PC-9 (cell line): ENCODE results near the gene LMO7. TPM values are rescaled to one million over a fixed set of nuclear protein-coding genes. Genes with fewer than 3 reads are reported as not detected.

Source experiments
- BruUV-seq: library from RNA; stranded (reverse); fragments of 400-500 nt; replicated peaks from 2 replicates; lab custom pipeline; 2021; lab: Mats Ljungman, UMichigan
- CTCF ChIA-PET: fragments of 300-600 bp; sonication (Branson Sonifier 250); formaldehyde crosslinking; loops from one replicate; lab custom pipeline; 2022; ENCODE audit warnings: antibody characterized with exemption; lab: Charles Lee
- POLR2A ChIA-PET: fragments of 300-600 bp; sonication (Branson Sonifier 250); formaldehyde crosslinking; loops from one replicate; lab custom pipeline; 2022; ENCODE audit warnings: antibody characterized with exemption; ENCODE audit not compliant: unreplicated experiment; lab: Charles Lee
- DNase-seq, 2 experiments: peaks; one replicate each; pipeline versions ENCODE4 v3.0.0 to v3.0.0-alpha.2; 2015 to 2022; ENCODE audit warnings: mixed read lengths in 1 of 2
- H2AFZ ChIP-seq: fragments of 200-600 bp; sonication (generic); 2 replicates; pipeline ENCODE4 v1.8.1; 2017; ENCODE audit warnings: antibody characterized with exemption
- H3F3A ChIP-seq: fragments of 200-600 bp; sonication (generic); 2 replicates; pipeline ENCODE4 v1.8.1; 2017; ENCODE audit warnings: antibody characterized with exemption, mild to moderate bottlenecking, low read depth; ENCODE audit not compliant: insufficient read depth
- H3K27ac ChIP-seq: fragments of 200-600 bp; sonication (generic); 2 replicates; pipeline ENCODE4 v1.6.1; 2016; ENCODE audit warnings: mixed run types
- H3K27me3 ChIP-seq: fragments of 200-600 bp; sonication (generic); 2 replicates; pipeline ENCODE4 v1.6.1; 2016; ENCODE audit warnings: low read depth, mixed run types; ENCODE audit not compliant: insufficient read depth
- H3K36me3 ChIP-seq: fragments of 200-600 bp; sonication (generic); 2 replicates; pipeline ENCODE4 v1.6.1; 2016; ENCODE audit warnings: low read depth, mixed run types
- H3K4me1 ChIP-seq: fragments of 200-600 bp; sonication (generic); replicated peaks from 2 replicates; pipeline ENCODE4 v1.6.1; 2016; ENCODE audit warnings: mixed run types; ENCODE audit not compliant: insufficient read depth
- H3K4me2 ChIP-seq: fragments of 200-600 bp; sonication (generic); 2 replicates; pipeline ENCODE4 v1.6.1; 2017; ENCODE audit warnings: mixed run types
- H3K4me3 ChIP-seq: fragments of 200-600 bp; sonication (generic); 2 replicates; pipeline ENCODE4 v1.6.1; 2016; ENCODE audit warnings: mixed run types
- H3K79me2 ChIP-seq: fragments of 200-600 bp; sonication (generic); 2 replicates; pipeline ENCODE4 v1.6.1; 2017; ENCODE audit warnings: low read depth, mixed run types
- H3K9me2 ChIP-seq: fragments of 200-600 bp; sonication (generic); 2 replicates; pipeline ENCODE4 v1.8.1; 2017; ENCODE audit warnings: mild to moderate bottlenecking; ENCODE audit not compliant: insufficient read depth
- H3K9me3 ChIP-seq: fragments of 200-600 bp; sonication (generic); 2 replicates; pipeline ENCODE4 v1.8.1; 2016; ENCODE audit warnings: low read depth; ENCODE audit not compliant: insufficient read depth
- H4K20me1 ChIP-seq: fragments of 200-600 bp; sonication (generic); 2 replicates; pipeline ENCODE4 v1.8.1; 2017; ENCODE audit not compliant: insufficient read depth
- CTCF ChIP-seq: fragments of 200-600 bp; sonication (generic); conservative IDR thresholded peaks from 2 replicates; pipeline ENCODE4 v1.6.1; 2017; ENCODE audit warnings: mixed run types, antibody characterized with exemption, mild to moderate bottlenecking, moderate library complexity
- EZH2 ChIP-seq: fragments of 200-600 bp; sonication (generic); IDR thresholded peaks from 2 replicates; pipeline ENCODE4 v1.8.0; 2017; ENCODE audit warnings: antibody characterized with exemption, low read depth
- intact Hi-C: fragments of 100-400 bp; cut with micrococcal nuclease; formaldehyde crosslinking; loops from one replicate; pipeline ENCODE4 v1.10.0; 2022; ENCODE audit not compliant: unreplicated experiment
- total RNA-seq: library from RNA; stranded (reverse); gene quantifications from 2 replicates; pipeline ENCODE4 v1.2.3, GENCODE V29; 2021

The LMO7 gene
- total RNA-seq, 1 experiment from 2014 or later: 93.0 TPM

GRCh38 chr13:75764251-75764925 is 128.3 kb downstream of the LMO7 start:
- BruUV-seq: no TSS peak
- no peaks in the 10 kb centered on the region for H3K27me3 ChIP-seq
- no peak overlapping the region for H3K27ac ChIP-seq
- no peaks in the 10 kb centered on the region; the same call in 1 of the 2 replicates for H3K9me3 ChIP-seq
- no peak for DNase-seq
- intact Hi-C loops: loop anchor here (5.0 kb wide), 1 partner anchor 38 kb away; no protein-coding TSS in a partner anchor
- CTCF ChIA-PET: no interaction called here
- peak overlapping the region; percentile 91 for H3K4me2 ChIP-seq
- peaks cover 71% of the 10 kb centered on the region for H3K79me2 ChIP-seq
- POLR2A ChIA-PET: no interaction called here
- H3K4me3 ChIP-seq: peak overlapping the region; percentile 59; the same call in 1 of the 2 replicates
- TF ChIP-seq EZH2 (no peak), CTCF (no peak)
- no peak overlapping the region for H2AFZ ChIP-seq
- H3K9me2 ChIP-seq: no peaks in the 10 kb centered on the region
- H4K20me1 ChIP-seq: no peaks in the 10 kb centered on the region
- peaks cover 37% of the 10 kb centered on the region; the same call in 1 of the 2 replicates for H3K36me3 ChIP-seq
- H3K4me1 ChIP-seq: peaks cover 29% of the 10 kb centered on the region
- peaks cover 31% of the 10 kb centered on the region for H3F3A ChIP-seq

DNA sequence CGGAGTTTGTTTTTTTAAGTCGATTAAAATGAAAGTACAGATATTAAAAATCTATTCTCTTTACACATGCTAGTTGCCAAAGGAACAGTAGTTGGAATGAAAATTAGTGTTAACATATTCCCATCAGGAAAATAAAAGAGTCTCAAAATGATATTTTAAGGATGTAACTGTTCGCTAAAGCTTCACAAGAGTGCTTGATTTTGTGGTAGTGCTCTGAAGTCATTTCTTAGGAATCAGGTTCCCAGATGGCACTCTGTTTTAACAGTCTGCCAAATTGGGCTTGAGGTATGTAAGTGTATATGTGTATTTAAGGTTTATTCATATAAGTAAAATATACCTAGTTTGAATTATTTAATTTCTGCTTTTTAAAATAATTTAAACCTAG is 128.8 kb downstream of the LMO7 start:
- H3F3A ChIP-seq: peaks cover 25% of the 10 kb centered on the region
- no peaks in the 10 kb centered on the region for H3K27me3 ChIP-seq
- H4K20me1 ChIP-seq: no peaks in the 10 kb centered on the region
- BruUV-seq: no TSS peak
- no peak overlapping the region for H3K4me3 ChIP-seq
- ChIA-PET POLR2A (no interaction called here), CTCF (no interaction called here)
- peaks cover 24% of the 10 kb centered on the region for H3K4me1 ChIP-seq
- H3K36me3 ChIP-seq: peaks cover 40% of the 10 kb centered on the region
- no peaks in the 10 kb centered on the region for H3K9me2 ChIP-seq
- peaks cover 77% of the 10 kb centered on the region for H3K79me2 ChIP-seq
- no peak overlapping the region for H3K27ac ChIP-seq
- TF ChIP-seq CTCF (no peak), EZH2 (no peak)
- intact Hi-C loops: loop anchor here (5.0 kb wide), 1 partner anchor 37 kb away; no protein-coding TSS in a partner anchor
- no peak overlapping the region for H3K4me2 ChIP-seq
- no peaks in the 10 kb centered on the region; the same call in 1 of the 2 replicates for H3K9me3 ChIP-seq
- DNase-seq: no peak
- H2AFZ ChIP-seq: no peak overlapping the region

DNA sequence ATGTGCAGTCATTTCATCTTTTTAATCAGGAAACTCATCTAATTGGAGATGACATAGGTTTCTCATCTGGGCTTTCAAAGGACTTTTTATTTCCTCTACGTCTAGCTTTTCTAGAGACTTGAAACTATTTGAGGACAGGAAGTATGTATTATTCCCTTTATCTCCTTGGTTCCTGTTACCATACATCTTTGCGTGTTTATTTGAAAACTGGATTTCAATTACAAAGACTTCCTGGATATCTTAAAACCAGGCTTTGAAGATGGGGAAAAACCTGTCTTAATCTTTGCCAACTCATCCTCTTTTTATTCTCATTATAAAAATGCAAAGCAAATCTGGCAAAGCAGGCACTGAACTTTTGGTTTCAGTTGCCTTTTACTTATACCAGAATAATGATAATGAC is 130.5 kb downstream of the LMO7 start:
- DNase-seq: no peak
- TF ChIP-seq CTCF: no peak
- no peak for TF ChIP-seq EZH2
- CTCF ChIA-PET: interaction anchor here (1.1 kb wide), 1 partner anchor 71 kb away, joined by 3 read pairs; no protein-coding TSS in a partner anchor
- H3K36me3 ChIP-seq: peaks cover 52% of the 10 kb centered on the region
- no peaks in the 10 kb centered on the region for H3K9me2 ChIP-seq
- H4K20me1 ChIP-seq: no peaks in the 10 kb centered on the region
- H3K27ac ChIP-seq: no peak overlapping the region
- H3K79me2 ChIP-seq: peaks cover 78% of the 10 kb centered on the region
- no peaks in the 10 kb centered on the region for H3K27me3 ChIP-seq
- H3F3A ChIP-seq: peaks cover 13% of the 10 kb centered on the region
- no peak overlapping the region for H3K4me2 ChIP-seq
- H2AFZ ChIP-seq: no peak overlapping the region
- H3K4me1 ChIP-seq: peaks cover 33% of the 10 kb centered on the region
- POLR2A ChIA-PET: no interaction called here
- intact Hi-C loops: no loop called here
- no peak overlapping the region for H3K4me3 ChIP-seq
- BruUV-seq: no TSS peak
- H3K9me3 ChIP-seq: no peaks in the 10 kb centered on the region; the same call in 1 of the 2 replicates
